K562 (cell line): Measurements from ENCODE around the gene GRIPAP1. TPM values are rescaled to one million over a fixed set of nuclear protein-coding genes. Genes with fewer than 3 reads are reported as not detected.
A peak's percentile ranks its signal among the peaks of the same experiment; 100 is the strongest.

Source experiments
- KAT7 ChIP-seq: sonication (generic); formaldehyde crosslinking; IDR thresholded peaks from 2 replicates; pipeline ENCODE4 v1.8.0; 2022; ENCODE audit warnings: missing genetic modification reagents, mild to moderate bottlenecking, borderline replicate concordance
- MCM7 ChIP-seq, 2 experiments: fragments of 450-650 bp; IDR thresholded peaks; 2 replicates each; pipeline ENCODE4 v1.6.1; 2016 to 2018
- REST ChIP-seq, 2 experiments: fragments of 450-650 bp; formaldehyde crosslinking in 1 of 2; IDR thresholded peaks; 2 replicates each; pipeline versions ENCODE4 v1.4.0 to v1.6.1; 2014 to 2020; ENCODE audit warnings: mild to moderate bottlenecking in 2 of 2, borderline replicate concordance in 1 of 2, low read depth in 1 of 2
- SMAD4 ChIP-seq: fragments of 250-450 bp; sonication (Bioruptor Pico); conservative IDR thresholded peaks from 2 replicates; pipeline ENCODE4 v1.8.0; 2021; ENCODE audit warnings: inconsistent platforms, mild to moderate bottlenecking, moderate library complexity
- SNAPC5 ChIP-seq: fragments of 250-450 bp; sonication (Bioruptor Pico); IDR thresholded peaks from 2 replicates; pipeline ENCODE4 v1.8.0; 2021; ENCODE audit warnings: moderate library complexity, mild to moderate bottlenecking, inconsistent platforms
- TFE3 ChIP-seq: fragments of 450-650 bp; formaldehyde crosslinking; IDR thresholded peaks from 2 replicates; pipeline ENCODE4 v1.4.0; 2020; ENCODE audit warnings: mild to moderate bottlenecking, mixed read lengths
- WHSC1 ChIP-seq: IDR thresholded peaks from one replicate; pipeline ENCODE4 v1.6.1; 2012; ENCODE audit warnings: low read length, control low read depth, inconsistent platforms
- YBX1 ChIP-seq: fragments of 450-650 bp; IDR thresholded peaks from 2 replicates; pipeline ENCODE4 v1.7.1; 2016; ENCODE audit warnings: mild to moderate bottlenecking
- ZBTB17 ChIP-seq: fragments of 450-650 bp; formaldehyde crosslinking; IDR thresholded peaks from 2 replicates; pipeline ENCODE4 v1.4.0; 2020; ENCODE audit warnings: mild to moderate bottlenecking
- ZFPM2 ChIP-seq: fragments of 250-450 bp; sonication (Bioruptor Pico); IDR thresholded peaks from 2 replicates; pipeline ENCODE4 v1.5.1; 2022; ENCODE audit warnings: mild to moderate bottlenecking
- ZNF197 ChIP-seq: fragments of 200-800 bp; sonication (Bioruptor generic); IDR thresholded peaks from 2 replicates; pipeline ENCODE4 v1.6.1; 2016; ENCODE audit warnings: low read depth, missing genetic modification characterization, missing compliant biosample characterization
- ZNF507 ChIP-seq: conservative IDR thresholded peaks from 2 replicates; pipeline ENCODE4 v1.6.1; 2017; ENCODE audit warnings: missing genetic modification characterization, missing compliant biosample characterization
- ZNF518B ChIP-seq: fragments of 250-450 bp; sonication (Bioruptor Pico); IDR thresholded peaks from 2 replicates; pipeline ENCODE4 v1.5.0; 2021; ENCODE audit warnings: mild to moderate bottlenecking, moderate library complexity
- polyA plus RNA-seq, 8 experiments: library from polyadenylated mRNA; depleted of rRNA in 4 of 8; stranded (reverse) in 5 of 8; unstranded in 3 of 8; fragments of >200 nt; fragmentation: Nextera tagmentation in 2 of 8; fragmentation: Illumina TruSeq in 1 of 8; extraction: Ambion mirVana in 2 of 8; extraction: Trizol in 1 of 8; gene quantifications; 2 replicates each; pipeline versions ENCODE4 v1.2.1 to v1.2.3, GENCODE V29; 2011 to 2014; ENCODE audit warnings: inconsistent platforms in 1 of 8, missing spikeins in 1 of 8
- total RNA-seq, 7 experiments: library from RNA; depleted of rRNA in 6 of 7; stranded (reverse); fragments of >200 nt in 6 of 7; fragmentation: Illumina TruSeq in 2 of 7; extraction: Trizol in 2 of 7; gene quantifications; 2 replicates each; pipeline versions ENCODE4 v1.2.1 to v1.2.3, GENCODE V29; 2011 to 2021; ENCODE audit warnings: low replicate concordance in 1 of 7

GRIPAP1 gene
- total and polyA plus RNA-seq, 9 of the 15 experiments (the other 6 are each of a cell fraction or from before 2014, with no cell fraction given) = 4.1 to 41.6 (median 24.0) TPM

- TF ChIP-seq REST (IDR thresholded peaks at IDR 0.05; ENCODE audit: borderline replicate concordance) (peak; percentile 34; the same call in 1 of the 2 replicates), REST (CRISPR knock-in tag; IDR thresholded peaks at IDR 0.05; ENCODE audit: low read depth) (no peak), ZBTB17 (no peak), MCM7 (IDR thresholded peaks at IDR 0.05) (no peak), ZNF518B (CRISPR knock-in tag) (no peak), KAT7 (CRISPR knock-in tag) (0 out of 2 replicates have a peak, but pooled peaks have one; percentile 35), ZNF507 (tag) (no peak), TFE3 (CRISPR knock-in tag) (peak; percentile 24), ZNF197 (CRISPR knock-in tag) (no peak), YBX1 (no peak), ZFPM2 (CRISPR knock-in tag) (no peak), SMAD4 (CRISPR knock-in tag) (peak; percentile 91), SNAPC5 (CRISPR knock-in tag) (no peak), WHSC1 (no peak)
These were observed 64.8 kb downstream of the GRIPAP1 start (continued) for GRCh38 chrX:48937054-48937907.
